NT2/D1 (cell line): ENCODE results near the gene ASAP2.

Experiments used
- DNase-seq: peaks from one replicate; pipeline ENCODE4 v3.0.0-alpha.2; 2011; ENCODE audit warnings: low read depth, low spot score
- H3K27me3 ChIP-seq: 2 replicates; pipeline ENCODE4 v1.6.0; 2011; ENCODE audit warnings: mild to moderate bottlenecking; ENCODE audit not compliant: insufficient read length, insufficient read depth
- H3K36me3 ChIP-seq: 2 replicates; pipeline ENCODE4 v1.6.1; 2011; ENCODE audit warnings: mild to moderate bottlenecking, low read length, mixed read lengths; ENCODE audit not compliant: insufficient read depth, insufficient read length
- H3K4me1 ChIP-seq: 2 replicates; pipeline ENCODE4 v1.5.1; 2011; ENCODE audit not compliant: insufficient read depth, insufficient read length
- H3K4me3 ChIP-seq: 2 replicates; pipeline ENCODE4 v1.5.1; 2011; ENCODE audit warnings: low read depth; ENCODE audit not compliant: insufficient read length
- H3K9ac ChIP-seq: 2 replicates; pipeline ENCODE4 v1.6.0; 2011; ENCODE audit warnings: low read depth; ENCODE audit not compliant: insufficient read length
- H3K9me3 ChIP-seq: 2 replicates; pipeline ENCODE4 v1.5.1; 2011; ENCODE audit warnings: mild to moderate bottlenecking, low read length; ENCODE audit not compliant: insufficient read depth
- SUZ12 ChIP-seq: IDR thresholded peaks from 2 replicates; pipeline ENCODE4 v1.6.1; 2011; ENCODE audit not compliant: insufficient read length, insufficient read depth; ENCODE audit errors: extremely low read depth
- YY1 ChIP-seq: IDR thresholded peaks from 2 replicates; pipeline ENCODE4 v1.6.1; 2011; ENCODE audit not compliant: insufficient read length, insufficient read depth
- ZNF274 ChIP-seq: IDR thresholded peaks from 2 replicates; pipeline ENCODE4 v1.6.1; 2011; ENCODE audit warnings: mild to moderate bottlenecking, low read depth, low read length

ASAP2 gene

GRCh38 chr2:9199716-9200632 lies 6.6 kb upstream of the ASAP2 start:
- peaks cover 6% of the 10 kb centered on the region for H3K27me3 ChIP-seq
- no peak for TF ChIP-seq ZNF274
- TF ChIP-seq SUZ12 = no peak
- no peak for TF ChIP-seq YY1
- H3K9me3 ChIP-seq = no peaks in the 10 kb centered on the region
- H3K36me3 ChIP-seq = no peaks in the 10 kb centered on the region
- H3K4me1 ChIP-seq = peaks cover 2% of the 10 kb centered on the region
- no peak overlapping the region for H3K4me3 ChIP-seq
- no peak for DNase-seq
- no peak overlapping the region for H3K9ac ChIP-seq

DNA sequence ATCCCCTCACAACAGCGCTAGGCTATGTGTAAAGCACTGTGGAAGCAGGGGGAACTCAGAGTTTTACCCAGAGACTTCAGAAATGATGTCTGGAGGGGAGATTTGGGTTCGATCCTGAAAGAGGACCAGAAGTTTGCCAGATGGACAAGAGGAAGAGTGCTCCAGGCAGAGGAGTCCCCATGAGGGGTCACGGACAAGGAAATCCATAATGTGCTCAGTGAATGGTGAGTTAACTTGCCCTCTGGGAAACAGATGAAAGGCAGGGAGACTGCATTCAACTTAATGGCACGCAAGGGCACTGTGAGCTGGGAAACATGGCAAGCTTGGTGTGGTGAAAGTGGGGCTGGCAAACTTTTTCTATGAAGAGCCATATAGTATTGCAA lies 6.0 kb upstream of the ASAP2 start:
- H3K9me3 ChIP-seq = no peaks in the 10 kb centered on the region
- TF ChIP-seq SUZ12 (no peak), ZNF274 (no peak), YY1 (no peak)
- peaks cover 2% of the 10 kb centered on the region for H3K4me1 ChIP-seq
- peaks cover 13% of the 10 kb centered on the region for H3K27me3 ChIP-seq
- no peak overlapping the region for H3K9ac ChIP-seq
- H3K36me3 ChIP-seq = no peaks in the 10 kb centered on the region
- DNase-seq = no peak
- no peak overlapping the region for H3K4me3 ChIP-seq

GRCh38 chr2:9201185-9201891 lies 5.3 kb upstream of the ASAP2 start:
- Histone ChIP-seq H3K4me1 (peaks cover 2% of the 10 kb centered on the region), H3K9ac (no peak overlapping the region), H3K4me3 (no peak overlapping the region), H3K27me3 (peaks cover 19% of the 10 kb centered on the region), H3K9me3 (no peaks in the 10 kb centered on the region), H3K36me3 (no peaks in the 10 kb centered on the region)
- no peak for TF ChIP-seq YY1
- no peak for TF ChIP-seq SUZ12
- no peak for TF ChIP-seq ZNF274
- no peak for DNase-seq

- Histone ChIP-seq H3K36me3 (no peaks in the 10 kb centered on the region), H3K27me3 (peaks cover 29% of the 10 kb centered on the region), H3K4me3 (no peak overlapping the region), H3K9me3 (no peaks in the 10 kb centered on the region), H3K4me1 (peaks cover 2% of the 10 kb centered on the region), H3K9ac (no peak overlapping the region)
- TF ChIP-seq ZNF274 = no peak
- DNase-seq = no peak
These were observed 3.6 kb upstream of the ASAP2 start for GRCh38 chr2:9203006-9203405.

DNA sequence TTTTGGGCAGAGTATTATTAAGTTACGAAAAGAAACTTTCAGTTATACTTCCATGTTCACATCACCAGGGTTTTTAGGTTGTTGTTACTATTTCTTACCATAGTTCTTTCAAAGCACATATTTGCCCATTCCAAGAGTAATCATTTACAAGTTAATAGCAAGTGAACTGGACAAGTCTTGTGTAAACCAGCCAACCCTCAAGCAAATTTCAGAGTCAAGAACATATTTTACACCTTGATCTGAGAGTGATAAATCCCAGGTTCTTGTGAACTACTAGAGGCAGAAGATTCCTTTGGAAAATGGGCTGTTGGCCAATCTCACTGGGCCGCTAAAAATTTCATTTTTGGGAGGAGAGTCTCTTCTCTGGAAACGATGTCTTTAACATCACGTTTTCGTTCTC lies 2.7 kb upstream of the ASAP2 start:
- no peak overlapping the region for H3K4me3 ChIP-seq

GRCh38 chr2:9204939-9205338 lies 1.7 kb upstream of the ASAP2 start:
- Histone ChIP-seq H3K27me3 (peaks cover 36% of the 10 kb centered on the region), H3K4me1 (no peaks in the 10 kb centered on the region), H3K9me3 (no peaks in the 10 kb centered on the region), H3K36me3 (no peaks in the 10 kb centered on the region), H3K9ac (no peak overlapping the region), H3K4me3 (no peak overlapping the region)
- no peak for TF ChIP-seq YY1
- TF ChIP-seq ZNF274 = no peak
- no peak for TF ChIP-seq SUZ12
- DNase-seq = no peak

More for the DNA sequence above, 2.7 kb upstream of the ASAP2 start:
- Histone ChIP-seq H3K36me3 (no peaks in the 10 kb centered on the region), H3K9me3 (no peaks in the 10 kb centered on the region), H3K4me1 (peaks cover 1% of the 10 kb centered on the region), H3K9ac (no peak overlapping the region), H3K27me3 (peaks cover 35% of the 10 kb centered on the region)
- no peak for DNase-seq
- TF ChIP-seq YY1 = no peak
- no peak for TF ChIP-seq ZNF274
- no peak for TF ChIP-seq SUZ12

DNA sequence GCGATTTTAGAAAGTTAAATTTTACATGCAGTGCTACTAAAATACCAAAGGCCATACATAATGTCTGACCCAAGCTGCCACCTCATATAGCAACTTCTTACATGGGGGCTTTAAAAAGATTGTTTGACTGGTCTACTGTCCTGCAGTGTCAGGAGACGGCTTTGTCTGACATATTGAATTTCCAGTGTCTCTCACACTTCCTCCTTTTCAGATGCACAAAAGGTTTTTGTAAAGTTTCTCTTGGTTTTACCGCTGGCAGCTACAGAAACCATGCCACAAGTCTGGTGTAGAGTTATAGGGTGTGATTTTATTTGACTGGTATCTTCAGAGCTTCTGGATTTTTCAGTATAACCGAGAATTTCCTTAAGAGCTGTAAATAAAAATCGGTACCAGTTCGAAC lies 1.1 kb upstream of the ASAP2 start:
- Histone ChIP-seq H3K4me1 (no peaks in the 10 kb centered on the region), H3K4me3 (peak overlapping the region; percentile 58), H3K36me3 (no peaks in the 10 kb centered on the region), H3K9me3 (no peaks in the 10 kb centered on the region), H3K9ac (peak overlapping the region; percentile 66), H3K27me3 (peaks cover 36% of the 10 kb centered on the region)
- TF ChIP-seq SUZ12 (no peak), ZNF274 (no peak), YY1 (no peak)
- no peak for DNase-seq
